K562 (cell line): ENCODE data around the gene FKRP. TPM values are rescaled to one million over a fixed set of nuclear protein-coding genes. Genes with fewer than 3 reads are reported as not detected.

ENCODE experiments used
- GATAD2B ChIP-seq: fragments of 450-650 bp; IDR thresholded peaks from 2 replicates; pipeline ENCODE4 v1.6.1; 2017; ENCODE audit warnings: mild to moderate bottlenecking, borderline replicate concordance
- SMC3 ChIP-seq: conservative IDR thresholded peaks from 2 replicates; pipeline ENCODE4 v1.6.1; 2011; ENCODE audit warnings: low read depth, low read length, improper control_type of control experiment; ENCODE audit not compliant: insufficient read depth
- VEZF1 ChIP-seq: fragments of 200-800 bp; sonication (Bioruptor generic); IDR thresholded peaks from 2 replicates; pipeline ENCODE4 v1.6.1; 2017; ENCODE audit warnings: missing genetic modification characterization, missing compliant biosample characterization
- ZBTB33 ChIP-seq: sonication (generic); formaldehyde crosslinking; IDR thresholded peaks from 2 replicates; pipeline ENCODE4 v1.8.1; 2023; ENCODE audit warnings: mild to moderate bottlenecking, missing genetic modification reagents
- polyA plus RNA-seq, 8 experiments: library from polyadenylated mRNA; depleted of rRNA in 4 of 8; stranded (reverse) in 5 of 8; unstranded in 3 of 8; fragments of >200 nt; fragmentation: Nextera tagmentation in 2 of 8; fragmentation: Illumina TruSeq in 1 of 8; extraction: Ambion mirVana in 2 of 8; extraction: Trizol in 1 of 8; gene quantifications; 2 replicates each; pipeline versions ENCODE4 v1.2.1 to v1.2.3, GENCODE V29; 2011 to 2014; ENCODE audit warnings: inconsistent platforms in 1 of 8, missing spikeins in 1 of 8
- total RNA-seq, 7 experiments: library from RNA; depleted of rRNA in 6 of 7; stranded (reverse); fragments of >200 nt in 6 of 7; fragmentation: Illumina TruSeq in 2 of 7; extraction: Trizol in 2 of 7; gene quantifications; 2 replicates each; pipeline versions ENCODE4 v1.2.1 to v1.2.3, GENCODE V29; 2011 to 2021; ENCODE audit warnings: low replicate concordance in 1 of 7
- TF ChIP-seq, protein P1 (sequence below), 3 experiments: IDR thresholded peaks in 2 of 3; conservative IDR thresholded peaks in 1 of 3; 2 replicates each; pipeline ENCODE4 v1.5.1; 2011 to 2012; ENCODE audit warnings: low read length in 3 of 3, mild to moderate bottlenecking in 3 of 3, control low read depth in 2 of 3, improper control_type of control experiment in 1 of 3, inconsistent platforms in 1 of 3, low read depth in 1 of 3, mixed read lengths in 1 of 3, moderate library complexity in 1 of 3; ENCODE audit not compliant: insufficient read depth in 2 of 3

Gene FKRP
- total and polyA plus RNA-seq, 9 of the 15 experiments (the other 6 are each of a cell fraction or from before 2014, with no cell fraction given), result 0.68 to 16.1 (median 6.5) TPM

- TF ChIP-seq, protein P1, sequence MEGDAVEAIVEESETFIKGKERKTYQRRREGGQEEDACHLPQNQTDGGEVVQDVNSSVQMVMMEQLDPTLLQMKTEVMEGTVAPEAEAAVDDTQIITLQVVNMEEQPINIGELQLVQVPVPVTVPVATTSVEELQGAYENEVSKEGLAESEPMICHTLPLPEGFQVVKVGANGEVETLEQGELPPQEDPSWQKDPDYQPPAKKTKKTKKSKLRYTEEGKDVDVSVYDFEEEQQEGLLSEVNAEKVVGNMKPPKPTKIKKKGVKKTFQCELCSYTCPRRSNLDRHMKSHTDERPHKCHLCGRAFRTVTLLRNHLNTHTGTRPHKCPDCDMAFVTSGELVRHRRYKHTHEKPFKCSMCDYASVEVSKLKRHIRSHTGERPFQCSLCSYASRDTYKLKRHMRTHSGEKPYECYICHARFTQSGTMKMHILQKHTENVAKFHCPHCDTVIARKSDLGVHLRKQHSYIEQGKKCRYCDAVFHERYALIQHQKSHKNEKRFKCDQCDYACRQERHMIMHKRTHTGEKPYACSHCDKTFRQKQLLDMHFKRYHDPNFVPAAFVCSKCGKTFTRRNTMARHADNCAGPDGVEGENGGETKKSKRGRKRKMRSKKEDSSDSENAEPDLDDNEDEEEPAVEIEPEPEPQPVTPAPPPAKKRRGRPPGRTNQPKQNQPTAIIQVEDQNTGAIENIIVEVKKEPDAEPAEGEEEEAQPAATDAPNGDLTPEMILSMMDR (IDR thresholded peaks at IDR 0.05 in 2 of 3, conservative IDR thresholded peaks at IDR 0.05 in 1 of 3; ENCODE audit: insufficient read depth in 2 of 3, low read depth in 1 of 3, low read length in 3 of 3), result peak; percentile 37 to 53 (median 40)
- TF ChIP-seq VEZF1 (CRISPR knock-in tag) (0 out of 2 replicates have a peak, but pooled peaks have one; percentile 11), ZBTB33 (CRISPR knock-in tag) (peak; percentile 92), GATAD2B (no peak), SMC3 (no peak)
Observed at GRCh38 chr19:46721269-46722003, 24.4 kb upstream of the FKRP start (continued).
